GM19463 (cell line): ENCODE measurements around the gene EN2.

Source experiments
- ATAC-seq: cut with Tn5 transposase; IDR thresholded peaks from one replicate; pipeline ENCODE4 v1.9.1; 2021; ENCODE audit warnings: mild to moderate bottlenecking, moderate library complexity; ENCODE audit not compliant: unreplicated experiment

The EN2 gene

DNA sequence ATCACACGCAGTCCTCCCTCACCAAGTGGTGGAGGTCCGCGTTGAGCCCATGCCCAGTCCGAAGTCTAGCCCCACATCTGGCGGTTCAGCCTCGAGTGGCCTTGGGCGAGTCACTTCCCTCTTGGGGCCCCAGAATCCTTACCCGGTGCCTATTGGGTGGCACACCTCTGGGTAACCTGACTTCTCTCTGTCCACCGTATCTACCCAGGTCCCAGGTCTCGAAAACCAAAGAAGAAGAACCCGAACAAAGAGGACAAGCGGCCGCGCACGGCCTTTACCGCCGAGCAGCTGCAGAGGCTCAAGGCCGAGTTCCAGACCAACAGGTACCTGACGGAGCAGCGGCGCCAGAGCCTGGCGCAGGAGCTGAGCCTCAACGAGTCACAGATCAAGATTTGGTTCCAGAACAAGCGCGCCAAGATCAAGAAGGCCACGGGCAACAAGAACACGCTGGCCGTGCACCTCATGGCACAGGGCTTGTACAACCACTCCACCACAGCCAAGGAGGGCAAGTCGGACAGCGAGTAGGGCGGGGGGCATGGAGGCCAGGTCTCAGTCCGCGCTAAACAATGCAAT lies 4.3 kb downstream of the EN2 start:
- no peak for ATAC-seq

DNA sequence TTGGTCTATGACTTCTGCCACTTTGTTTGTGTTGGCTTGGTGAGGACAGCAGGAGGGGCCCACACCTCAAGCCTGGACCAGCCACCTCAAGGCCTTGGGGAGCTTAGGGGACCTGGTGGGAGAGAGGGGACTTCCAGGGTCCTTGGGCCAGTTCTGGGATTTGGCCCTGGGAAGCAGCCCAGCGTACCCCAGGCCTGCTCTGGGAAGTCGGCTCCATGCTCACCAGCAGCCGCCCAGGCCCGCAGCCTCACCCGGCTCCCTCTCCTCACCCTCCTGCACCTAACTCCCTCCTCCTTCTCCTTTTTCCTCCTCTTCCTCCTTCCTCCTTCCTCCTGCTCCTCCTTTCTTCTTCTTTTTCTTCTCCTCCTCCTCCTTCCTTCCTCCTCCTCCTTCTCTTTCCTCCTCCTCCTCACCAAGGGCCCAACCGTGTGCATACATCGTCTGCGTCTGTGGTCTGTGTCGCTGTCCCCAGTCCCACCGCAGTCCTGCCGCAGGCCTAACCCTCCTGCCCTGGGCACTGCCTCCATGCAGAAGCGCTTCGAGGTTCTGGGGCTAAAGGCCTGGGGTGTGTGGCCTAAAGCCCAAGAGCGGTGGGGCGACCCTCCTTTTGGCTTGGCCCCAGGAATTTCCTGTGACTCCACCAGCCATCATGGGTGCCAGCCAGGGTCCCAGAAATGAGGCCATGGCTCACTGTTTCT lies 5.3 kb downstream of the EN2 start:
- ATAC-seq: no peak

DNA sequence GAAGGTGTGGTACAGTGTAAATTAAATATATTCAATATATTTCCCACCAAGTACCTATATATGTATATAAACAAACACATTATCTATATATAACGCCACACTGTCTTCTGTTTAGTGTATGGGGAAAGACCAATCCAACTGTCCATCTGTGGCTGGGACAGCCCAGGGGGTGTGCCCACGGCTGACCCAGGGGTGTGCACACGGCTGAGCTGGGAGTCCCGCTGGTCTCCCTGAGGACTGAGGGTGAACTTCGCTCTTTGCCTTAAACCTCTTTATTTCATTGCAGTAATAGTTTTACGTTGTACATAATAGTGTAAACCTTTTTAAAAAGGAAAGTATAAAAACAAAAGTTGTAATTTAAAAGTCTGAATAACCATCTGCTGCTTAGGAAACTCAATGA lies 6.3 kb downstream of the EN2 start:
- ATAC-seq: no peak

DNA sequence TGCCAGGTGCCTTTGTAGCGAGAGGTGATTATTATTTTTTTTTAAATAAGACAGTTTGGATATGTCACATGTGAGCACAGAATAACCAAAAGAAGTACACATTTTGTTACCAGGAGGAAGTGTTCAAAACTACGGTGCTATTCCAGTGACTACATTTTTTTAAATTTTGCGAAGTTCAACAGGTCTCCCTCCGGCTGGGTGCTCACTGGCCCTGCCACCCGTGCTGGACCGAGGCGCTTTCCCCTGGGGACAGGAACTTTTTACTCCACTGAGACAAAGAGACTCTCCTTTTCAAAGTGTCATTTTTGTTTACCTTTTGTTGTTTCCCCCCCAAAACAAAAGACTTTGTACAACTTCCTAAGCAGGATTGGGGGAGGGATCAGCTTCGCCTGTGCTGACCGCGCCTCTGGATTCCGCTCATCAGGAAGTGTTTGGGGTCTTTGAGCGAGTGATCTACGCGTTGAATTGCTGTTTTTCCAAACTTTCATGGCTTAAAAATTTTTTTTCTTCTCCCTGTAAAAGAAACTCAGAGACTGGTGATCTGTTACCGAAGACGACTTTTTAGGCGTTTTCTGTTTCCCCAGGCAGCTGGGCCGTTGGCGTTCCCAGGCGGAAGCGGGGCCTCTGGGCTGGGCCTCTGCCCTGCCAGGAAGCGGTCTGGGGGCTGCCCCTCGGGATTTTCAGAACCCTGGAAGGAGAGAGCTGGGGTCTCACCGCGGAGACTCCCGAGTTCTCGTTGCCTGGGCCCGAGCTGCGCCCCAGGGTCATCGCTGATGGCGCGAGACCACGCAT lies 7.2 kb downstream of the EN2 start:
- no peak for ATAC-seq

DNA sequence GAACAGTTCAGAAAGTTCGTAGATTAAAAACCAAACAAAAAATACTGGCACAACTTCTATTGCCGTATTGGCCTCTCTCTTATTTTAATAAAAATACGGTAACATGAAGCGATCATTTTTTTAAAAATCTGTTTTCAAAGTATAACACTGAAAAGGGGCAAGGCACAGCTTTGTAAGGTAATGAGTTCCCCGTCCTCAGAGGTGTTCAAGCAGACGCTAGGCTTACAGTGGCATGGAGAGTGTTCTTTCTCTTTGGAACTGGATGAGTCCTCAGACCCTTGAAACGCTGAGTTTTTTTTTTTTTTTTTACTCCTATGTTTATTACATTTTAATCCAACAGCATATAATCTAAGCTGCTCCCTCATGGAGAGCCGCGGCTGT lies 7.8 kb downstream of the EN2 start:
- no peak for ATAC-seq

DNA sequence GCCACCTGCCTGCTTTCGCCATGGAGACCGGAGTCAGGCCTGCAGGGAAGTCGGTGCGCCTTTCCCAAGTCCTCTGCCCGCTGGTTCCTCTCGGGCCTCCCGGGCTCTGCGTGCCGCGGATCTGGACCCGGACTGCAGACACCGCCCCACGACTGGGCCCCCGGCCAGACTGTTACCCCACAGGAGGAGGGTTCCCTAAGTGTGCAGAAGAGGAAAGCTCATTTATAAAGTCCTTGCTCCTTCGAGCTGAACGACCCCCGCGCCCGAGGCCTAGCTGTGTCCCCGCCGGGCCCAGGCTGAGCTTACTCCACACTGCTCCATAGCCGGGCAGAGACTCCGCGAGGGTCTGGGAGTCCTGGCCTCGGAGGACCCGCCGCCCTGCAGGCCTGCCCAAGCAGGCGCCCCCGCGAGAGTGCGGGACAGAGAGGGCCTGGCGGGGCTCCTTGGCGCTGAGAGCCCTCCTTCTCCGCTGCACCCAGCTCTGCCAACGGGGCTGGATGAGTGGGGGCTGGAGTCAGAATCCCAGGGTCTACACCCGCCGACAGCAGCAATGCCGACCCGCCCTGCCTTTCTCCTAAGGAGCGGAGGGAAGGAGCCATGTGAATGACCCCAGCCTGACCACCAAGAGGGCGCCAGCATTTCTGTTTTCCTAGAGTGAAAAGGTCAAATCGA lies 8.3 kb downstream of the EN2 start:
- ATAC-seq: no peak

DNA sequence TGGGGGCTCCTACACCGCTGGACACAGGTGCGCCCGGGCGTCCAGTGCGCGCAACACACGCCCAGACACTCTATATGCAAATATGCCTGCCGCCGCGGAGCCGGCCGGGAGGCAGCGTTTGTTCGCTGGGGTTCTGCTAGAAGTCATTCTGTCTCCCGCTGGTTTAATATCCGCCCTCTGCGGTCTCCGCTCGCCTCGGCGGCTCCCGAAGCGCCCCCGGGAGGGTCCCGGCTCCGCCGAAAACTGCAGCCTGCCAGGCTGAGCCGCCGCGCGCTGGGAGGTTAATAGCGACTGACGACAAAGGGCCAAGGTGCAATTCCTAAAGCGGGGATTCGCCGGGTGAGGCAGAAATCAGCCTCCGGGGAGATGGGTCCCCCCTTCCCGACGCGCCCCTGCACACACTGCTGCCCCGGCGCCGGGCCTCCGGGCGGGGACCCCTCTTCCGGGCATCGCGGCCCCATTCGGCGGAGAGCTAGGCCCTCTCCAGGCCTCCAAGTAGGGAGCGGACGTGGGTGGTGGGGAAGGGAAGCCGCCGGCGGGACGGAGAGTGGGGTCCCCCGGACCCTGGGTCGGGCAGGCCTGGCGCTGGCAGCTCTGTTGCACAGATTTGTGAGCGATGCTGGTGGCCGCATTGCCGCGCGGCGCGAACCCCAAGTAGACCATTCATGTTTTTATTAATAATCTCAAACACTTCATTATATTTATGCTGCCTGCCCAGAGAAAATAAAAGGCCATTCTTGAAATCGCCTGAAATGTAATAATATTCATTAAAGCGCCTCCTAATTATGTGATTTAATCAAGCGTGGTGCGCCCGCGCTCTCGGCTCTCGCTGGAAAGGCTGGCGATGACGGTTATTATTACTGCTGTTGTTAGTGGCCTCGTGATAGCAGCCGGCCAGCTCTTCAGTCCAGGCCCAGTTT lies 9.1 kb downstream of the EN2 start:
- peak; percentile 57 for ATAC-seq

DNA sequence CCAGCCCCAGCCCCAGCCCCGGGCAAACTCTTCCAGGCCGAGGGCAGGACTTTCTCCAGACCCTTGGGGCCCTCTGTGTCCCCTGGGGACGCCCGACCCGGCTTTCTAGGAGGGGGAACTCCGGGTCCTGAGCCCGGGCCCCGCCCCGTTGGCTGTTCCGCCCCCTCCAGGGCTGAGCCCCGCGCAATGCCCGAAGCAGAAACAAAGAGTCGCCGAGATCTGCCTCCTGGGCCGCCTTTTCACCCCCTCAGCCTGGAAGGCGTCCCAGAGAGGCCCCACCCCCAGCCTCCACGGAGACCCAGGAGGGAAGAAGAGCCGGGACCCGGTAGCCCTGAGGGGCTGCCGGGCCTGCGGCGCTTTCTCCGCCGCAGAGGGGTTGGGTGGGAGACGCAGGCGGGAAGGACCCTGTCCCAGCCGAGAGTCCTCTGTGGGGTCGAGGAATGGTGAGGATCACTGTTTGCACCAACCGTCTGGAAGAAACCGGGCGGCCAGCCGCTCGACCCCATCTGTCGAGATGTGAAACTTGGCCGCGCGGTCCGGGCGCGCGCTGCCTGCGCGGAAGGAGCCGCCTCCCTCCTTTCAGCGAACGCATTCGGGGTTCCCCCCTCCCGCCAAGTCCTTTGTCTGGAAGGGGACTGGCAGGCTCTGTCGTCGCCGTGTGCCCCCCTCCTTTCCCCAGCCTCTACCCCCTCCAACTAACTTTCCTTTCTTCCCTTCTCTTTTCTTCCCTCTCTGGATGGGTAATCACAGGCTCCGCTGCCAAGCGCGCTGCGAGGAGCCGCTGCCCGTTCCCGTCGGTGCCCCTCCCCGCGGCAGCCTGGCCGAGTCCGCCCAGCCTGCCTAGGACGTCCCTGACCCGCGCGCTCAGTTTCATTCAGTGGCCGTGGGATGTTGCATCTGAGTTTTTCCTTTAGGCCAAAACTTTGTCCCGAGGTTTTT lies 10.2 kb downstream of the EN2 start:
- ATAC-seq: no peak

DNA sequence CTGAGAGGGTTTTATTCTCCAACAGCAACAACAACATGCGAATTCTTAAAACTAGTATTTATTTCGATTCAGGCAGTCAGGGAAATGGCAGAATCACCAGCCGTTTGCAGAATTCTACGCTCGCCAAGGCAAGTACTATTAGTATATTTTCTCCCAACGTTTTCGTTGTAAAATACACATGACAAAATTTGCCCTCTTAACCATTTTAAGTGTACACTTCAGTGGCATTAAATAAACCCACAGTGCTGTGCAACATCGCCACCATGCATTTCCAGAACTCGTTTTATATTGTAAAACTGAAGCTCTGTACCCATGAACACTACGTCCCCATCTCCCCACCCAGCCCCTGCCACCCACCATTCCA lies 10.8 kb downstream of the EN2 start:
- ATAC-seq: no peak

DNA sequence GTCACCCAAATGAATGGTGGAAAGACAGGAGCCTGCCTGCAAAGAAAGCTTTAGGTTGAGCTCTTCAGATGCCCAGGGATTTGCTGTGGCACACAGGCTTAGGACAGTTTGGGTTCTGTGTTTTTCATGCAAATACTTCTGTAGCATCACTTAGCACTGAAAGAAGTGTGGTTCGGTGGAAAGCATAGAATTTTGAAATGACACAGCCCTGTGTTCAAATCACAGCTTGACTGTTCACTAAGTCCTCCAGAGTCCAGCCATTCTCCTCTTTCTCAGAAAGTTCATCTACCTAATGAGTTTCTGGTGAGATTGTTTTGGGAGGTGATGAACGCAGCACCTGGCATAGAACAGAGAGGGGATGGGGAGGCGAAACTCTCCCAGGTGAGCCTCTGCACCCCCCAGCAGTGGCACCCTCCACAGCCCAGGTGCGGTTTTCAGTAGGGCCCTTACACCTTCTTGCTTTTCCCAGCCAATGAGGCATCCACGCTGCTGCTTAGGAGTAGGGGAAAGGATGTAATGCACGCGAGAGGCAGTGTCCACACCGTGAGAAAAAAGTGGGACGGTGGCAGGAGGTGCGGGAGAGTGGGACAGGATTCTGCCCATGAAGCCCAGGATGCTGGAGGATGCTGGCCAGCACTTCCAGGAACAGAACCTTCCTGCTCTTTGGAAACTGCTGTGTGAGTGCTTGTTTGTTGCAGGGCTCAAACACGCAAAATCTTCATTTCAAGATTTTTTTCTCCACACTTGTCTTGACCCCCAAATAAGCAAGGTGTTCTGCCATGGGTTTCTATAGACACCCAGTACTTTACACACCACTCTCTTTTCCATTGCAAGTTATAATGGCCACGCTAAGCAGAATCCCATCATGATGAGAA lies 11.6 kb downstream of the EN2 start:
- ATAC-seq: no peak

DNA sequence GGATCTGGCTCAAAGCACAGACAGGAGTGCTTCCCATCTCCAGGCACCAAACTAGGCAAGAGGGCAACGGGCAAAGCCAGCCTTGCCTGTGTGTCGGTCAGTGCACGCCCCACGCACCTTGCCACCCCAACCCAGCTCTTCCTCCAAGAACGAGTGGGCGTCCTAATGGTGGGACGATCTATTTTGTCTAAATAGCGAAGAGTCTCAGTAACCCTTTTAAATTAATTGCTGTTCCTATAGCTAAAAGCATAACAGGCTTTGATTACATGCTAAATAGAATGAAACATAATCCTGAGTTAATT lies 12.2 kb downstream of the EN2 start:
- no peak for ATAC-seq

DNA sequence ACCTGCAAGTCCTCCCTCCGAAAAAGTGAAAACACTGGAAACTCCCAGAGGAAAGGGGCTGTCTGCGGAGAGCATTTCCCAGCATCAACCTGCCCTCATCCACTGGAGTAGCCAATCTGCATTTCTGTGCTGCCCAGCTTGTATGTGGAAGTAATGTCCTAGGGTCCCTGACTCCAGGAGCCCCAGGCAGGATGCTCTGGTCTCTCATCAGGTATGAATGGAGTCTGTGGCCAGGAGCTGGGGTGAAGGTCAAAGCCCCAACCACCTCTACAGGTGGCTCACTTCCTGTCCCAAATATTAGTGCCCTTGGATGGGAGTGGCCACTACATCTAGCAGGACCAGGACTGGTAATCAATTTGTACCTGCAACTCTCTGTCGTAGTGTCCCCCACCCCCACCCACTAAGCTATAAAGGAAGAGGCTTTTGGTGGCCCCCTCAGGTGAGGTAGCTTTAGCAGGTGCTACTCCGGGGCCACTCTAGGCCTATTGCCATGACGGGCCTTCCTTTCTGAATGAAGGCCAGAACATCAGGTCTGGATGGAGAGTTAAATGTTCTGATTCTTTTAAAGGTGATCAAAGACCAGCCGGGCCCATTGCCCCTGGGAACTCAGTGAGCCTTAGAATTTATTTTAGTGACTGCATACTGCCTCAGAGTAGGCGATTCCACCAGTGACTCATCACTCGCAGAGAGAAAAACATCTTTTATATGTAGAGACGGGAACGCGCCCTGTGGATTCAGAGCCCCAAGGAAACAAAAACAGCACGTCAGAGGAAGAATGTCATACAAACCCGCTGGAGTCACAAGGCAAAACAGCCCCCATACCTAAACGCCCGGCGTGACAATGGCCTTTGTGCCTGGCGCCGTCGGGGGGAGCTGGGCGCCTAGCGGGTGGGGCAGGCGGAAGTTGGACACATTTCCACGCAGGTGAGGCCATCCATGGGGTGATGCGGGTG lies 13.0 kb downstream of the EN2 start:
- no peak for ATAC-seq

DNA sequence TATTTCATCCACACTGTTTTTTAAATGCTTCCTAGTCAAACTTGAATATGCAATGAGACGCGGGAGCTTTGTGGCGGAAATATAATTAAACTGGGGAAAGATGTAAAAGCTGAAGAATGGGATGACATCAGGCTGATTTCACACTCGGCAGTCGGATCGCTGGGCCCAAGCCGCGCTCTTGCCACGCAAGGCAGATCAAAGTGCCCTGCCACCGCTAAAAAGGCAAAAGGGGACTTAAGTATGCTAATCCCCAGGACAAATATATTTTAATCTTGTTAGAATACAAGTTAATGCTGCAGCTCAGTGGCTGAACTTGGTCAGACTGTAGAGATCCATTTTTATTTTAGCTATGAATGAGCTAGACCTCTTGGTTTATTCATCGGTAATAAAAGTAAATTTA lies 13.8 kb downstream of the EN2 start:
- ATAC-seq: no peak

DNA sequence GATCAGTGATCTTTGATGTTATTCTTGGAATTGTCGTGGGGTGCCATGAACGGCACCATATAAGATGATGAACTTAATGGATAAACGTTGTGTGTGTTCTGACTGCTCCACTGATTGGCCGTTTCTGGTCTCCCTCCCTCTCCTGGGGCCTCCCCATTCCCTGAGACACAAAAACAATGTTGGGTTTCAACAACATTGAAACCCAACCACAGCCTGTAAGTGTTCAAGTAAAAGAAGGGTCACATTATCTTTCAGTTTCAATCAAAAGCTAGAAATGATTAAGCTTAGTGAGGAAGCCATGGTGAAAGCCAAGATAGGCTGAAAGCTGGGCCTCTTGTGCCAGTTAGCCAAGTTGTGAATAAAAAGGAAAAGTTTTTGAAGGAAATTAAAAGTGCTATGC lies 19.5 kb downstream of the EN2 start:
- peak; percentile 96 for ATAC-seq

DNA sequence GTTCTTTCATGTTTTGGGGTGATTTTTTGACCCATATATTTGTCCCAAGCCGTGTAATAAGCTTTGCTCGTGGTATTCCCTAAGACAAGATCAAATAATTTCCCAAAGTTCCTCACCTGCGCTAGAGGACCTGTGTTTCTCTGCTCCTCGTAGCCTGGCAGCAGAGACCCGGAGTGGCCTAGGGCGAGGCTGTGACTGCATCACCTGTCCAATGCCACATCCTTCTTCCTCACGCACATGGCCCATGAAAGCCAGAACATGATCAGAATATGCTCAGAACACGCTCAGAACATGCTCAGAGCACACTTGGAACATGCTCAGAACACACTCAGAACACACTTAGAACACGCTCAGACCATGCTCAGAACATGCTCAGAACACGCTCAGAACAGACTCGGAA lies 23.8 kb downstream of the EN2 start:
- no peak for ATAC-seq

DNA sequence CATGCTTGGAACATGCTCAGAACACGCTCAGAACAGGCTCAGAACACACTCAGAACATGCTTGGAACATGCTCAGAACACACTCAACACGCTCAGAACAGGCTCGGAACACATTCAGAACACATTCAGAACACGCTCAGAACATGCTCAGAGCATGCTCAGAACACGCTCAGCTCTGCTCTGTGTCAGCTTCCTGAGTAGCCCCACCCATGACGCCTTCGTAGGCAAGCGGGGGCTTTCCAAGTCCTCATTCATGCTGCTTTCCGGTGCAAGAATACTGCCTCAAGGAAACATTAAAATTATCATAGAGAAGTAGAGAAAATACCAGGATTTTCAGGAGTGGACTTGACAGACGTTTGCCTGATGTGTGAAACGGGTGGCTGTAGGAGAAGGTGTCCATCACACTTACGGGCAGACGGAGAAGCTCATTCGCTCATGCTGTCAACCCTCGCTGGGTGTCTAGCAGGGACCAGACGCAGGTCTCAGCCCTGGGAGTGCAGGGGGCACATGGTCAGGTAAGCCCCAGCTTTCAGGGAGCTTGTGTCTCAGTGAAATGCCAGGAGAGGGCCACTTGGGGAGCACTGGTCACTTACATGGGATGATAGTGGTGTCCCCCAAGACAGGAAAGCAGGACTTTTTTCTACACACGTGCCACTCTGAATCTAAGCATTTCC lies 24.7 kb downstream of the EN2 start:
- ATAC-seq: no peak

DNA sequence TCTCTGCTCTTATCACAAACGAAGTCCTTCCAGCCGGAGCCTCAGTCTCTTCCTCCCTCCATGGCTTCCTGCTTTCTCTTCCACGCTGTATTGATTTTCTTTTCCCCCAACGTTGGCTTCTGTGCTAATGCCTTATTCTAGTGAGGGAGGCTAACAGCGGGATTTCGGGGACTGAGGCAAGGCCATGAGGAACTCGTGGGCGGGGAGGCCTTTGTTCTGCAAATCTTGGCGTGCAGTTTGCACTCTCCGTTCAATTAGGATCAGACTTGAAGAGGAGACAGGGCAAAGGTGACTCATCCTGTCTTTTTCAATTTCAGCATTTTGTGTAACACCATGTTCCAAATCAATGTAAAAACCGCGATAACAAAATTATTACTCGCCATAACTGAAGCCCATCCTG lies 25.3 kb downstream of the EN2 start:
- ATAC-seq: no peak
